ENCODE measurements around the gene FARP2.

The FARP2 gene

GRCh38 chr2:241465543-241465942 lies 109.5 kb downstream of the FARP2 start:
- TF ChIP-seq CTCF (conservative IDR thresholded peaks at IDR 0.05; ENCODE audit: low read depth, low read length) = no peak
- no peak overlapping the region for H3K4me3 ChIP-seq (IDR thresholded peaks at IDR 0.05; ENCODE audit: insufficient read depth, low read depth, low read length)
- no peak overlapping the region for H3K4me2 ChIP-seq
- no peaks in the 10 kb centered on the region for H3K27me3 ChIP-seq (ENCODE audit: insufficient read depth, low read depth)
- no peak overlapping the region for H3K27ac ChIP-seq
- H4K20me1 ChIP-seq (ENCODE audit: insufficient read depth) = no peaks in the 10 kb centered on the region
- H3K9ac ChIP-seq = no peak overlapping the region
- no peaks in the 10 kb centered on the region for H3K79me2 ChIP-seq (ENCODE audit: insufficient read depth, low read depth)
- no peaks in the 10 kb centered on the region for H3K36me3 ChIP-seq (ENCODE audit: insufficient read depth)
- H2AFZ ChIP-seq (ENCODE audit: low read depth) = no peak overlapping the region
- no peaks in the 10 kb centered on the region for H3K4me1 ChIP-seq (ENCODE audit: low read depth, poor library complexity, severe bottlenecking)

- Histone ChIP-seq H3K4me1 (ENCODE audit: low read depth, poor library complexity, severe bottlenecking) (no peaks in the 10 kb centered on the region), H3K4me3 (IDR thresholded peaks at IDR 0.05; ENCODE audit: insufficient read depth, low read depth, low read length) (no peak overlapping the region), H3K27ac (no peak overlapping the region), H3K9ac (no peak overlapping the region), H2AFZ (ENCODE audit: low read depth) (no peak overlapping the region), H3K79me2 (ENCODE audit: insufficient read depth, low read depth) (no peaks in the 10 kb centered on the region), H3K36me3 (ENCODE audit: insufficient read depth) (no peaks in the 10 kb centered on the region), H3K4me2 (no peak overlapping the region), H3K27me3 (ENCODE audit: insufficient read depth, low read depth) (no peaks in the 10 kb centered on the region), H4K20me1 (ENCODE audit: insufficient read depth) (no peaks in the 10 kb centered on the region)
- TF ChIP-seq CTCF (conservative IDR thresholded peaks at IDR 0.05; ENCODE audit: low read depth, low read length) = no peak
These were observed 110.1 kb downstream of the FARP2 start for GRCh38 chr2:241466230-241466629.

GRCh38 chr2:241467777-241468475 lies 111.8 kb downstream of the FARP2 start:
- Histone ChIP-seq H3K4me1 (ENCODE audit: low read depth, poor library complexity, severe bottlenecking) (no peaks in the 10 kb centered on the region), H3K27ac (no peak overlapping the region), H3K36me3 (ENCODE audit: insufficient read depth) (no peaks in the 10 kb centered on the region), H3K4me3 (IDR thresholded peaks at IDR 0.05; ENCODE audit: insufficient read depth, low read depth, low read length) (no peak overlapping the region), H3K27me3 (ENCODE audit: insufficient read depth, low read depth) (no peaks in the 10 kb centered on the region), H3K79me2 (ENCODE audit: insufficient read depth, low read depth) (no peaks in the 10 kb centered on the region), H3K4me2 (no peak overlapping the region), H3K9ac (no peak overlapping the region), H4K20me1 (ENCODE audit: insufficient read depth) (no peaks in the 10 kb centered on the region), H2AFZ (ENCODE audit: low read depth) (no peak overlapping the region)
- no peak for TF ChIP-seq CTCF (conservative IDR thresholded peaks at IDR 0.05; ENCODE audit: low read depth, low read length)

GRCh38 chr2:241468476-241468781 lies 112.3 kb downstream of the FARP2 start:
- Histone ChIP-seq H2AFZ (ENCODE audit: low read depth) (no peak overlapping the region), H3K4me1 (ENCODE audit: low read depth, poor library complexity, severe bottlenecking) (no peaks in the 10 kb centered on the region), H3K27me3 (ENCODE audit: insufficient read depth, low read depth) (no peaks in the 10 kb centered on the region), H3K9ac (no peak overlapping the region), H3K79me2 (ENCODE audit: insufficient read depth, low read depth) (no peaks in the 10 kb centered on the region), H4K20me1 (ENCODE audit: insufficient read depth) (no peaks in the 10 kb centered on the region), H3K27ac (no peak overlapping the region), H3K4me2 (no peak overlapping the region), H3K36me3 (ENCODE audit: insufficient read depth) (no peaks in the 10 kb centered on the region), H3K4me3 (IDR thresholded peaks at IDR 0.05; ENCODE audit: insufficient read depth, low read depth, low read length) (no peak overlapping the region)
- no peak for TF ChIP-seq CTCF (conservative IDR thresholded peaks at IDR 0.05; ENCODE audit: low read depth, low read length)
